H9 (cell line): ENCODE data around the gene PHF21A. TPM values are rescaled to one million over a fixed set of nuclear protein-coding genes. Genes with fewer than 3 reads are reported as not detected.
"Not testable (repeated sequence)": the region's sequence is repeated elsewhere in the genome, so short reads cannot be mapped to it uniquely, and the experiment has no call there.

Experiments used
- DNase-seq: peaks from one replicate; pipeline ENCODE4 v3.0.0-alpha.2; 2017
- H2AFZ ChIP-seq: one replicate; pipeline ENCODE4 v1.6.1; 2013; ENCODE audit warnings: mild to moderate bottlenecking, low read length, control low read depth, moderate library complexity
- H2AK5ac ChIP-seq: 2 replicates; pipeline ENCODE4 v1.6.1; 2013; ENCODE audit warnings: low read length, control low read depth, mixed read lengths; ENCODE audit not compliant: insufficient read length
- H2BK120ac ChIP-seq: one replicate; pipeline ENCODE4 v1.6.1; 2013; ENCODE audit warnings: low read depth, mild to moderate bottlenecking, low read length, control low read depth, inconsistent platforms; ENCODE audit not compliant: poor library complexity, severe bottlenecking
- H2BK12ac ChIP-seq: 2 replicates; pipeline ENCODE4 v1.6.1; 2013; ENCODE audit warnings: low read length, control low read depth, mixed read lengths, low read depth; ENCODE audit not compliant: insufficient read length
- H2BK15ac ChIP-seq: 2 replicates; pipeline ENCODE4 v1.6.1; 2013; ENCODE audit warnings: low read depth, low read length, control low read depth
- H2BK20ac ChIP-seq: one replicate; pipeline ENCODE4 v1.6.1; 2013; ENCODE audit warnings: low read depth, mild to moderate bottlenecking, low read length, control low read depth, inconsistent platforms; ENCODE audit not compliant: poor library complexity, severe bottlenecking
- H2BK5ac ChIP-seq: 2 replicates; pipeline ENCODE4 v1.6.1; 2013; ENCODE audit warnings: low read length, control low read depth, mixed read lengths; ENCODE audit not compliant: insufficient read length
- H3K14ac ChIP-seq: 2 replicates; pipeline ENCODE4 v1.6.1; 2013; ENCODE audit warnings: low read length, control low read depth; ENCODE audit not compliant: insufficient read depth
- H3K18ac ChIP-seq: 2 replicates; pipeline ENCODE4 v1.6.1; 2013; ENCODE audit warnings: low read depth, mild to moderate bottlenecking, mixed read lengths, low read length, control low read depth; ENCODE audit not compliant: insufficient read length
- H3K23ac ChIP-seq: 2 replicates; pipeline ENCODE4 v1.6.1; 2013; ENCODE audit warnings: low read length, control low read depth, mixed read lengths, low read depth; ENCODE audit not compliant: insufficient read length
- H3K23me2 ChIP-seq: 2 replicates; pipeline ENCODE4 v1.6.1; 2013; ENCODE audit warnings: low read depth, mild to moderate bottlenecking, mixed read lengths, low read length, control low read depth; ENCODE audit not compliant: insufficient read length, poor library complexity, severe bottlenecking
- H3K27ac ChIP-seq: 2 replicates; pipeline ENCODE4 v1.5.1; 2013; ENCODE audit warnings: low read length, control low read depth, mixed read lengths, low read depth; ENCODE audit not compliant: insufficient read length
- H3K27me3 ChIP-seq: 2 replicates; pipeline ENCODE4 v1.6.1; 2013; ENCODE audit warnings: low read length, control low read depth, inconsistent platforms; ENCODE audit not compliant: insufficient read depth
- H3K4ac ChIP-seq: 2 replicates; pipeline ENCODE4 v1.6.1; 2013; ENCODE audit warnings: low read depth, mild to moderate bottlenecking, control low read depth, inconsistent platforms, low read length, moderate library complexity
- H3K4me1 ChIP-seq: 2 replicates; pipeline ENCODE4 v1.6.1; 2013; ENCODE audit warnings: low read length, control low read depth, inconsistent platforms; ENCODE audit not compliant: insufficient read depth
- H3K4me2 ChIP-seq: 2 replicates; pipeline ENCODE4 v1.6.1; 2013; ENCODE audit warnings: low read length, control low read depth, mixed read lengths; ENCODE audit not compliant: insufficient read length, insufficient read depth
- H3K56ac ChIP-seq: 2 replicates; pipeline ENCODE4 v1.6.1; 2013; ENCODE audit warnings: low read depth, mild to moderate bottlenecking, mixed read lengths, low read length, control low read depth; ENCODE audit not compliant: insufficient read length
- H3K79me1 ChIP-seq: 2 replicates; pipeline ENCODE4 v1.6.1; 2013; ENCODE audit warnings: low read depth, mild to moderate bottlenecking, moderate library complexity, low read length, control low read depth, inconsistent platforms; ENCODE audit not compliant: insufficient read depth, poor library complexity, severe bottlenecking
- H3K79me2 ChIP-seq: 2 replicates; pipeline ENCODE4 v1.6.1; 2013; ENCODE audit warnings: low read length, control low read depth, inconsistent platforms; ENCODE audit not compliant: insufficient read depth
- H3K9ac ChIP-seq: 2 replicates; pipeline ENCODE4 v1.6.1; 2013; ENCODE audit warnings: low read length, control low read depth, mixed read lengths; ENCODE audit not compliant: insufficient read length; ENCODE audit errors: extremely low read depth
- H3K9me3 ChIP-seq: one replicate; pipeline ENCODE4 v1.6.1; 2013; ENCODE audit warnings: low read depth, low read length, inconsistent platforms; ENCODE audit not compliant: control insufficient read depth
- H3T11ph ChIP-seq: one replicate; pipeline ENCODE4 v1.6.1; 2013; ENCODE audit warnings: mild to moderate bottlenecking, low read length, control low read depth, inconsistent platforms
- H4K20me1 ChIP-seq: one replicate; pipeline ENCODE4 v1.6.1; 2013; ENCODE audit not compliant: control insufficient read depth, insufficient read length, insufficient read depth
- H4K5ac ChIP-seq: 2 replicates; pipeline ENCODE4 v1.6.1; 2013; ENCODE audit warnings: low read depth, mild to moderate bottlenecking, mixed read lengths, low read length, control low read depth; ENCODE audit not compliant: insufficient read length
- H4K8ac ChIP-seq: replicated peaks from 2 replicates; pipeline ENCODE4 v1.6.1; 2013; ENCODE audit warnings: low read length, control low read depth, mixed read lengths, low read depth; ENCODE audit not compliant: insufficient read length
- H4K91ac ChIP-seq: 2 replicates; pipeline ENCODE4 v1.6.1; 2013; ENCODE audit warnings: low read depth, mild to moderate bottlenecking, moderate library complexity, mixed read lengths, low read length, control low read depth; ENCODE audit not compliant: insufficient read length
- H3K27ac Mint-ChIP-seq, 3 experiments: 2 replicates in 2 of 3; 3 replicates in 1 of 3; pipeline ENCODE4 v1.8.0; 2020 to 2021; ENCODE audit warnings: mixed read lengths in 3 of 3, mild to moderate bottlenecking in 1 of 3, moderate library complexity in 1 of 3
- H3K27me3 Mint-ChIP-seq: 2 replicates; pipeline ENCODE4 v1.8.0; 2021; ENCODE audit warnings: low read depth, mild to moderate bottlenecking, moderate library complexity, mixed read lengths
- H3K36me3 Mint-ChIP-seq, 3 experiments: 2 replicates in 2 of 3; 3 replicates in 1 of 3; pipeline ENCODE4 v1.8.0; 2020 to 2021; ENCODE audit warnings: low read depth in 3 of 3, mixed read lengths in 3 of 3; ENCODE audit not compliant: insufficient read depth in 1 of 3
- H3K4me1 Mint-ChIP-seq, 2 experiments: 2 replicates each; pipeline ENCODE4 v1.8.0; 2020; ENCODE audit warnings: mixed read lengths in 2 of 2
- H3K4me3 Mint-ChIP-seq, 2 experiments: 2 replicates in 1 of 2; 3 replicates in 1 of 2; pipeline ENCODE4 v1.8.0; 2020 to 2021; ENCODE audit warnings: mild to moderate bottlenecking in 2 of 2, mixed read lengths in 2 of 2, moderate library complexity in 1 of 2
- H3K9me3 Mint-ChIP-seq, 2 experiments: 2 replicates in 1 of 2; 3 replicates in 1 of 2; pipeline ENCODE4 v1.8.0; 2020; ENCODE audit warnings: mild to moderate bottlenecking in 2 of 2, mixed read lengths in 2 of 2, moderate library complexity in 1 of 2
- CTCF ChIP-seq: fragments of 200-600 bp; sonication (generic); conservative IDR thresholded peaks from 3 replicates; pipeline ENCODE4 v1.8.0; 2021; ENCODE audit warnings: antibody characterized with exemption, mild to moderate bottlenecking
- WGBS: extraction: QIAGEN DNeasy Blood & Tissue Kit; methylation state at CpG from one replicate; pipeline ENCODE4 v1.1.7; 2013; ENCODE audit warnings: missing lambda C conversion rate, low lambda C conversion rate, mixed read lengths; ENCODE audit not compliant: insufficient read length; ENCODE audit errors: extremely low coverage; 5-methylcytosine and 5-hydroxymethylcytosine counted together
- total RNA-seq: library from RNA; stranded (reverse); gene quantifications from 2 replicates; pipeline ENCODE4 v1.2.1, GENCODE V29; 2021

The PHF21A gene
- total RNA-seq, 1 experiment from 2014 or later: 33.8 TPM

DNA sequence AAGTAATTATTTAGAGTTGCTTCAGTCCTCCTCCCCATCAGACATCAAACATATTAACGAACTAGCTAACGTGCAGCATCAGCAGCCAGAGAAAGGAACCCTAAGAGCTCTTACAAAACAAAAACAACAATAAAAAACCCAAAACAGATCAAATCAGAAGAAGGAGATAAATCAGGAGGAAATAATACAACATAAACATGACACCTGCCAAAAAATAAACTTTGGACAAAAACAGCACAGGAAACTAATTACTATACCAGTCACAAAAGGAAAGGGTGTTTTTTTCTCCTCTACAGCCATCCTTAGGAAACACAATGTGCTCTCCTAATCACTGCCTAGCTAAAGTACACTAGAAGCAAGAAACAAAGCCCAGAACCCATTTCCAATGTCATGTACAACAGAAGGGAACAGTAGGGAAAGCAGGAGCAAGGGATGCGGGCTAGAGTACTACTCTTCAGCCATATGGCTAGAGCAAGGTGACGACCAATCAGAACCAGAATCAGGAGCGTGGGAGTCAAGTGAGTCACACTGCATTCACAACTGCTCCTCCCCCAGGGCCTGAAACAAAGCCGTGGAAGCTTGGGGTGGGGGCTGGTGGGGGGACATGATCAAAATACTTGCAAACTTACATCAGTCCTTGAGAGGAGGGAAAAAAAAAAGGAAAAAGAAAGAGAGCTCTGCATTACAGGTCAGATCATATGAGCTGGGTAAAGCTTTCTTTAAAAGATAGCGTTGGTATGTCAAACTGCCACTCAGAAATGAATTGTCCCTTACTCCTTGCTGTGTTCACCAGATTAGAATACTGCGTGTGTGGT, 138.4 kb downstream of the PHF21A start:
- Histone ChIP-seq H3K4me1 (peaks cover 7% of the 10 kb centered on the region), H3K56ac (no peak overlapping the region), H2BK20ac (no peak overlapping the region), H4K8ac (no peak overlapping the region), H2BK15ac (no peak overlapping the region), H4K5ac (no peak overlapping the region), H3K14ac (no peak overlapping the region), H2AFZ (no peak overlapping the region), H3K27me3 (no peaks in the 10 kb centered on the region), H3K4ac (no peak overlapping the region), H3K18ac (peak overlapping the region; percentile 1), H4K20me1 (no peaks in the 10 kb centered on the region), H3K27ac (peak overlapping the region; percentile 7), H2BK120ac (no peak overlapping the region), H3K23ac (no peak overlapping the region), H2BK5ac (no peak overlapping the region), H2AK5ac (no peak overlapping the region), H3K79me2 (no peaks in the 10 kb centered on the region), H3K4me2 (peak overlapping the region; percentile 5), H3K9ac (no peak overlapping the region), H3K9me3 (no peaks in the 10 kb centered on the region), H3T11ph (no peak overlapping the region), H3K23me2 (no peaks in the 10 kb centered on the region), H3K79me1 (no peaks in the 10 kb centered on the region), H2BK12ac (no peak overlapping the region), H4K91ac (no peak overlapping the region)
- Mint-ChIP-seq H3K9me3 (no peaks in the 10 kb centered on the region), H3K36me3 (peaks cover 2 to 18% (median 17%) of the 10 kb centered on the region in 3 experiments; a peak in 6 of 7 replicates), H3K27me3 (no peaks in the 10 kb centered on the region), H3K4me3 (peak overlapping the region; percentile 17 to 59; a peak in 4 of 5 replicates), H3K27ac (peak overlapping the region; percentile 93 to 97 (median 96)), H3K4me1 (peaks cover 30 to 32% of the 10 kb centered on the region in 2 experiments)
- DNase-seq: peak; percentile 87
- no CpG with 5 or more reads among the region's 8 CpGs for WGBS
- no peak for TF ChIP-seq CTCF

- H3K79me1 ChIP-seq, H3K4me1 ChIP-seq, H3K4ac ChIP-seq, H2BK5ac ChIP-seq, H3K4me2 ChIP-seq, H3K27me3 Mint-ChIP-seq, H3K23ac ChIP-seq, H3K27ac Mint-ChIP-seq, H3K27ac ChIP-seq, H2AK5ac ChIP-seq, H3K79me2 ChIP-seq, H2BK12ac ChIP-seq, H3K9me3 Mint-ChIP-seq, H3K9me3 ChIP-seq, H2BK15ac ChIP-seq, H2BK120ac ChIP-seq, H2BK20ac ChIP-seq, H4K20me1 ChIP-seq, H3K56ac ChIP-seq, H4K91ac ChIP-seq, H3K27me3 ChIP-seq, H3K14ac ChIP-seq, H3T11ph ChIP-seq, H4K5ac ChIP-seq, H3K4me3 Mint-ChIP-seq, H3K9ac ChIP-seq, H2AFZ ChIP-seq, H3K23me2 ChIP-seq, H3K18ac ChIP-seq, DNase-seq, H4K8ac ChIP-seq: not testable (repeated sequence)
- no CpG with 5 or more reads among the region's 5 CpGs for WGBS
- peaks cover 28 to 30% of the 10 kb centered on the region in 2 experiments for H3K4me1 Mint-ChIP-seq
- peaks cover 5 to 24% (median 24%) of the 10 kb centered on the region in 3 experiments; a peak in 6 of 7 replicates for H3K36me3 Mint-ChIP-seq
These were observed 139.4 kb downstream of the PHF21A start for GRCh38 chr11:45981826-45982225.
